Stimulated activated CD4-positive, alpha-beta T cell treated with anti-CD3 and anti-CD28 coated beads, Interleukin-4, amount 100 ng/mL, for 24 hours (primary cell): Measurements from ENCODE around the gene DNAJC5.
"Not testable (repeated sequence)": the region's sequence is repeated elsewhere in the genome, so short reads cannot be mapped to it uniquely, and the experiment has no call there.

Experiments
- DNase-seq: peaks from one replicate; pipeline ENCODE4 v3.0.0-alpha.2; 2020

Gene DNAJC5

DNA sequence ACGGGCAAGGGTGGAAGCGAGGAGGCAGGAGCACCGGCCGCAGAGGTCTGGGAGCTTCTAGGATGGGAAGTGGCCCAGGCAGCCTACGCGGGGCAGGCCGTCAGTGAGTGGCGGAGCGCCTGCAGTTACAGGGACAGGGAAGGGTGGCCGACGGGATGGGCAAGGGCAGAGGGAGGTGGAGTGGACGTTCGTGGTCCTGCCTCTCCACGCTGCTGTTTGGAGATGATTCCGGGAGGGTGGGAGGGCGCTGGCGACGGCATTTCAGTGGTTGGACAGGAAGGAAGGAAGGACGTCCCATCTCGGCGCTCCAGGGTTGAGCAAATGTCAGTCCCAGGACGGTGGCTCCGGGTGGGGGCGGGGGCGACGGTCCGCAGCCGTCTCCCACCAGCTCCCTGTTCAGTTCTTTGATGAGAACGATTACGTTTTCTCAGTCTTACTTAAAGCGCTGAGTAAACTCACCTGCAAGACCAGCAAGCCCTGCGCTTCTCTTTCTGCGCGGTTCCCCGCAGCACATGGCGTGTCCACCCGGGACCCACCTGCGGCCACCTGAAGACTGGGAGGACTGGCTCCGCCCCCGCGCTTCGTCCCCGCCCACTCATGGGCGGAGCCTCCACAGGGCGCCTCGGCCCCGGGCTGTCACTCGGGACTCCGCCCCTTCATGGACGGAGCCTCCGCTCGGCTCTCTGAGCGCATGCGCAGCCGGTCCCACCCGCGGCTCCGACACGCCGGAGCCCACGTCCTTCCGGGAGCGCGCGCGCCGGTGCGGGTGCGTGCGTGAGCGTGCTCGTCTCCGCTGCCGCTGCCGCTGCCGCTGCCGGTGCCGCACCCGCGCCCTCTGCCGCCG, at the start of gene DNAJC5:
Gene DNAJC5 (plus strand): TSS at position 769 of the 844 bp plus-strand sequence. CDS start 33,220 bp downstream, outside the sequence.
- peak; percentile 95 for DNase-seq

DNA sequence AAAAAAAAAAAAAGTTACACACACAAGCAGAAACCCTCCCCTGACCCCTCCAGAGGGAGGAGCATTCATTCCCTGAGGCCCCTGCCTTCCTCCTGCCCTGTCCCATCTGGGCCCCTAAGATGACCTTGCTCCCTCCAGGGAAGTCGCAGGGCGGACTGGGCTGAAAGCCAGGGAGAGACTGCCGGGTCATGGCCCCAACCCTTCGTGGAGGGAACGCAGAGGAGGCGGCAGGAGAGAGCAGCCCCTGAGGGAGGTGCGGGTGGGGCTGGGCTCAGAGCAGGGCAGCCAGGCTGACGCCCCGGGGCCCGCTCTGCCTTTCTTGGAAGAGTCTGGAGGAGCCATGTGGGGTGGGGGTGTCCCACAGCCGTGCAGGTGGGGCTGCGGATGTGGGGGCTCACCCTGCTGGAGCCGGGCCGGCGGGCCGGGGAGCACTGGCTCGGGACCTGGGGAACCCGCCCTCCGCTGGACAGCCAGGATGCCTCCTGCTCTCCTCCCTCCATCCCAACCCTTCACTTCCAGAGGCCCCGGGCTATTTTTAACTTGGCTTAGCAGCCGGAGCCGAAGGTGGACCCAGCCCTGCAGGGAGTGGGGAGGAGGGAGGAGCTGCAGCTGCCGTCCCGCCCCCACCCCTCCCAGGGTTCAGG, 48.7 kb upstream of the DNAJC5 start:
- DNase-seq: no peak

DNA sequence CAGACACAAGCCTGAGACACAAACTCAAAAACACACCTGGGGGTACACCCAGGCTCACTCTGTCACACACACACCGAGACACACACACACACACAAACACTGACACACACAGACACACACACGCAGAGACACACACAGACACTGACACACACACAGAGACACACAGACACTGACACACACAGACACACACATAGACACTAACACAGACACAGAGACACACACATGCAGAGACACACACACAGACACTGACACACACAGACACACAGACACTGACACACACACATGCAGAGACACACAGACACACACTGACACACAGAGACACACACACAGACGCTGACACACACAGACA, 48.1 kb upstream of the DNAJC5 start:
- no peak for DNase-seq

GRCh38 chr20:63847237-63848002, 47.5 kb upstream of the DNAJC5 start:
- no peak for DNase-seq

DNA sequence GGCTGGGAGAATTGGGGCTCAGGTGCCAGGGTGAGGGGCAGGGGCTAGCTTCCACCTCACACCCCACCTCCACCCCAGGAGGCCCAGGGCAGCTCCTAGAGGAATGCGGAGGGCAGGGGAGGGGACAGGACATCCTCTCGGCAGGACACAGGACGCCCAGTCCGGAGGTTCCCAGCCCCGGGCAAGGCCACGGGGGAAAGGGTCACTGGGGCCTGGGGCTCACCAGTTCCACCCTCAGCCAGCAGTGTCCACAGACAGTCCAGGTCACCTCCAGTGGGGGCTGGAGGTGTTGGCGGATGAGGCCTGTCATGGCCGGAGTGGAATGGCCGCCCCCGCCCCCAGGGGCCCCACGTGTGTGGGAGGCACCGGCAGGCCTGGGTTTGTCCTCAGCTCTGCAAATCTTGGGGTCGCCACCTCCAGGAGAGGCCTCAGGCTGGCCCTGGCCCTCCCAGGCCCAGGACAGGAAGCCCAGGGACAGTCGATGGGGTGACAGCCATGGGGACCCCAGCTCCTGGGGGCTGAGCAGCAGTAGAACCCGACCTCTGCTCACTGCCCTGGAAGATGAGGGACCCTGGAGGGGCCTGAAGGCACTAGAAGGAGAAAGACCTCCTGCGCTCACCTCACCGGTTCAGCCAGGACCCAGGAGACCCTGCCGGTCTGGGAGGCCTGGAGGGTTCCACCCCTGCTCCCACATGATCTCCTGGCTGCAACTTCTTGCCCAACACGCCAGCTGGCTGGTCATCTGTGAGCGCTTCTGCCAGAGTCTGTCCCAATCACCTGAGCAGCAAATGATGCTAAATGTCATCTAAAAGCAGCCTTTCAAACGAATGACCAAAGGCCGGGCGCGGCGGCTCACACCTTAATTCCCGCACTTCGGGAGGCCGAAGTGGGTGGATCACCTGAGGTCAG, 46.7 kb upstream of the DNAJC5 start:
- DNase-seq: no peak

DNA sequence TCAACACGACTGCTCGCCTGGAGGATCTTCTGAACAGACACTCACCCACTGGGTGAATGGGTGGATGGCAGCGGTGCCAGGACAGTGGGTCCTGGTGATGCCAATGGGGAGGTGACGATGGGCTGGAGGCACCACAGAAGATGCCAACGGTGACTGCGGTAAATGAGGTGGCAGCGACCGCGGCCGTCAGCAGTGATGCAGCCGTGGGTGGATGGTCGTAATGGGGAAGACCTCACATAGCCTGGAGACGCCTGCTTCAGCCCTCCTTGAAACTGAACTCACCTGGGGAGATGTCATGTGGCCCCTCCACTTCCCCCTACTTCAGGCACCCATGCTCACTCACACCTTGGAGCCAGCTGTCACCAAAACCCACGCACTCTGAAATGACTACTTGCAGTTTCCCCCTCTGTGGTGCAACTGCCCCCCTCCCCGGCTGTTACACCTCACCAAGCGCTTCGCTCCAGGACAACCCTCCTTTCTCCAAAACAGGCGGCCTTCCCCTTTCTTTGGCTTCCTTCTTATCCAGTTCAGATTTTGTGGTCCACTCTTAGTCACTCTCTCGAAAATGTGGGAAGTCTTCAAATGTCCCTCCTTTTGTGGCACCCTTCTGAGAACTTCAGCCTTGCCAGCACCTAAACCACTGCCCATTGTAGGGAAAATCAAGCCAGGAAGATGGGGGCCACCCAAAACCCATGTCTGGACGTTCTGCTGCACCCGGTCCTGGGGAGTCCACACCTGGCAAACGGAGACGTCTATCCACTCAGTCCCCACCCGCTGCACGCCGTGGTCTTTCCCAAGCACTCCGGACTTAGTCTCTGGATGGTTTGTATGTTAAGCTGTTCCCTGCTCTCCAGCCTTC, 44.0 kb upstream of the DNAJC5 start:
- peak; percentile 65 for DNase-seq

DNA sequence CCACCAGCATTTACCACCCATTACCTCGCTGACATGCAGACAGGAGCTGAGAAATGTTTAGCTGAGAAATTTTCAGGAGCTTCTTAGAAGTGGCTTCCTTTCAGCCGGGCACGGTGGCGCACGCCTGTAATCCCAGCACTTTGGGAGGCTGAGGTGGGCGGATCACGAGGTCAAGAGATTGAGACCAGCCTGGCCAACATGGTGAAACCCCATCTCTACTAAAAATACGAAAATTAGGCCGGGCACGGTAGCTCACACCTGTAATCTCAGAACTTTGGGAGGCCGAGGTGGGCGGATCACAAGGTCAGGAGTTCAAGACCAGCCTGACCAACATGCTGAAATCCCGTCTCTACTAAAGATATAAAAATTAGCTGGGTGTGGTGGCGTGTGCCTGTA, 43.4 kb upstream of the DNAJC5 start:
- not testable (repeated sequence) for DNase-seq

- DNase-seq: not testable (repeated sequence)
Measured at GRCh38 chr20:63853733-63854068, 41.2 kb upstream of the DNAJC5 start.

DNA sequence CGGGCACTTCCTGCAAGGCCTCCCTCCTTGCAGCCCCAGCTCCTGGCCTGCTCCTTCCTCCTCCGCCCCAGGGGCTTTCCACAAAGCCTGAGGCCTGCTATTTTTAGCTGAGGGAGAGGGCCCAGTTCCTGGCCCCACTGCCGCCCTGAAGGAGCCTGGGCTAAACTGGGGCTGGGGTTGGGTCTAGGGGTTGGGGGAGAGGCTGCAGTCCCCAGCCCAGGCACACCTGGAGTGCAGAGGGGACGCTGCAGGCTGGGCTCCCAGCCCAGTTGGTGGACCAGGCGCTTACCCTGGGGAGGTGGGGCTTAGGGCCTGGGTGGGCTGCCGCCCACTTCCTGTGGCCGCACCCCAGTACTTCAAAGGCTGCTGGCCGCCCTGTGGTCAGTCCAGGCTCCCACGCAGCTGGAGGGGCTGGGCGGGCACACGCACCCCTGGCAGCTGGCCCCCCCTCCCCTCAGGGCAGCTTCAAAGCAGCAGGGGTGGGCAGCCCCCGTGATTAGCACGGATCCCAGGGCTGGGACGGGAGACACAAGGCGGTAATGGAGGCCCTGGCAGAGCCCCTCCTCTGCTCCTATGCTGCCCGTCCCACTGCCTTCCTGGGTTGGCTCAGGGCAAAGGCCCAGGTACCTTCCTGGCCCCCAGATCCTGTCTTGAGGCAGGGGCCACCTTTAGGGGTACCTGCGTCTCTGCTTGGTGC, 40.7 kb upstream of the DNAJC5 start:
- no peak for DNase-seq

- DNase-seq: no peak
Measured at GRCh38 chr20:63854766-63855362, 40.1 kb upstream of the DNAJC5 start.

DNA sequence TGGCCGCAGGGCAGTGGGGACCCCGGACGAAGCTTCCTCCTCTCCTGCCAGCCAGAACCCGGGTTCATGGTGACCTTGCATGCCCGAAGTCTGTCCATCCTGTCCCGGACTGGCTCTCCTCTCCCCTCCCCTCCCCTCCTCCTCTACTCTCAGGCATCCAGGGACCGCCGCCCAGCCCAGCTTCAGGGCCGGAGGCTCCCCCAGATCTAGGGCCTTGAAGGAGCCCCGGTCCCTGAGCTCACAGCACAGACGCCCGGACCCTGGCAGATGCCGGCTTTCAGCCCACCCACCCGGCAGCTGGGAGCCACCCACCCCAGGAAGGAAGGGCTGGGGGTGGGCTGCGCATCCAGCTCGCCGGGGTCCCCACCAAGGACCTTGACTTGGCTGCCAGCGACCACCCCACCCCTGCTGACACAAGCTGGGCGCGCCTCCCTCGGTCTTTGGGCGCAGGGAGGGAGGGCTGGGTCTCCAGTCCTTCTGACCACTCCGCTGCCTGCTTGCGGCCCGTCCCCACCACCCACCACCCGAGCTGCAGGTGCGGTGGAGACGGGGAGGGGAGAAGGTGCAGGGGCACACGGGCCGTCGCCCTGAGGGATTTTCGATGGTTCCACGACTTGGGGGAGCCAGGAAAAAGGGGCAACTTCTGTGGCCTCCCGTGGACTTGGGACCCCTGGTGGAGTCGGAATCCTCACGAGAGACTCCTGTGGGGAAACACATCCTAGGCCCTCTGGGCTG, 39.4 kb upstream of the DNAJC5 start:
- DNase-seq: no peak

GRCh38 chr20:63856098-63856511, 38.8 kb upstream of the DNAJC5 start:
- DNase-seq: no peak

DNA sequence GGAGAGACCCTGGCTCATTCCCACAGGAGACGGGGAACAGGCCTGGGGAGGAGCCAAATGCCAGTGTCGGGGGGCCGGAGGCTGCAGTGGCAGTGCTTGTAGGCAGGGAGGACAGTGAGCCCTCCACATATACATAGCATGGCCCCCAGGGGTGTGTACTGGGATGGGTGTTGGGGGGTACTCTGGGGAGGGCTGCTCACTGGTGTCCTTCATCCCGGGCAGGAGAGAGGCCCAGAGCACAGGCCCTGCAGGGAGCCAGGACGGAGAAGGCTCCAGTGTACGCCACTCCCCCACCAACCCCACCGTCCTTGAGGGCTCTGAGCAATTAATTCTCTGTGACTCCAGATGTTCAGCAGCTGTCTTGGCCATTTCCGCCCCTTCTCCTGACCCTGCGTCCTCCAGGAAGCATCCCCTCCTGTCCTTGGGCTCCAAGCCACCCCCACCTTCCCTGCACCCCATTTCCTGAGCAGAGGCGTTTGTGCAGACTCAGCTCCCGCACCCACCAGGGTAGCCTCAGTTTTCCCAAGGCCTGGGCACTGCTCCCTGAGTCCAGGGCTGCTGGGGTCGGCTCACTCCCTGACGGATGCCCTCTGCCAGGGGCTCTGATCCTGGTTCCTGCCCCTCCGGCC, 37.0 kb upstream of the DNAJC5 start:
- DNase-seq: no peak

GRCh38 chr20:63858393-63859165, 36.3 kb upstream of the DNAJC5 start:
- DNase-seq: no peak

DNA sequence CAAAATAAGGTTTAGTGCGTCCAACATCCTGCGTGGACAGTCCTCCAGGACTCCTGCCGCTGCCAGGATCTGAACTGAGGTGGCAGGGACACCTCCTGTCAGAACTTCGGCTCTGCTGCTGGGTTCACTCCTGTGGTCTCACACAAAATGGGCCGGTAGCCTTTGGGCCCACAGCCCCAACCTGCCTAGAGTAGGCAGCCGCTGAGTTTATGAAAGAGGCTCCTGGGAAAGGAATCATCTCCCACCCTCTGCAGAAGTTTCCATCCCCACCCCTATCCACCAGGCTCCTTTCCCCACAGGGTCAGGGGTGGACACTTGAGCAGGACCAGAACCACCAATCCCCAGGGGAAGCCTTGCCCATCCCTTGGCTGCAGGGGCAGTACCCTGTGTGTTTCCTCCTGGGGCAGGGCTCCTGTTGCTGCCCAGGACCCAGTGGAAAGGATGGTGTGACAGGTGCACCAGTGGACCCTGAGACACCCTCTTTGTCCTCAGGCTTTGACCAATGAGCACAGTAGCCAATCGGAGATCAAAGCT, 35.7 kb upstream of the DNAJC5 start:
- no peak for DNase-seq

GRCh38 chr20:63860325-63861051, 34.4 kb upstream of the DNAJC5 start:
- no peak for DNase-seq

DNA sequence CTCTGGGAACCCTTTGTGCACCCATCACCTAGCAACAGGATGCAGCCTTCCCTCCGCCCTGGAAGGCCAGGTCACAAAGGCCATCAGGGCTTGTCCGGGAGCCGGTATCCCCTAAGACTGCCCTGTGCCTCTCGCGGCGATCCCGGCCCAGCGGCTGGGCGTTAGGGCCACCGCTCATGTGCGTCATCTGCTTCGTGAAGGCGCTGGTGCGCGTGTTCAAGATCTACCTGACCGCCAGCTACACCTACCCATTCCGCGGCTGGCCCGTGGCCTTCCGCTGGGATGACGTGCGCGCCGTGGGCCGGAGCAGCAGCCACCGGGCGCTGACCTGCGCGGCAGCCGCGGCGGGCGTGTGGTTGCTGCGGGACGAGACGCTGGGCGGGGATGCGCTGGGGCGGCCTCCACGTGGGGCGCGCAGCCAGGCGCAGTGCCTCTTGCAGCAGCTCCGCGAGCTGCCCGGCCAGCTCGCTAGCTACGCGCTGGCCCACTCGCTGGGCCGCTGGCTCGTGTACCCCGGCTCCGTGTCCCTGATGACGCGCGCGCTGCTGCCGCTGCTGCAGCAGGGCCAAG, 33.5 kb upstream of the DNAJC5 start, which contains the start of gene ABHD16B:
Gene ABHD16B (plus strand): TSS at position 134 of the 570 bp plus-strand sequence. CDS start 43 bp downstream, at position 177.
- DNase-seq: no peak
